NCI-H1417 (cell line): ENCODE data around the gene APIP.
"Not testable (repeated sequence)": the region's sequence is repeated elsewhere in the genome, so short reads cannot be mapped to it uniquely, and the experiment has no call there.

Experiments
- DNase-seq, 3 experiments: peaks; one replicate each; lab custom pipeline; 2025; lab: John Stamatoyannopoulos, UW

The APIP gene

DNA sequence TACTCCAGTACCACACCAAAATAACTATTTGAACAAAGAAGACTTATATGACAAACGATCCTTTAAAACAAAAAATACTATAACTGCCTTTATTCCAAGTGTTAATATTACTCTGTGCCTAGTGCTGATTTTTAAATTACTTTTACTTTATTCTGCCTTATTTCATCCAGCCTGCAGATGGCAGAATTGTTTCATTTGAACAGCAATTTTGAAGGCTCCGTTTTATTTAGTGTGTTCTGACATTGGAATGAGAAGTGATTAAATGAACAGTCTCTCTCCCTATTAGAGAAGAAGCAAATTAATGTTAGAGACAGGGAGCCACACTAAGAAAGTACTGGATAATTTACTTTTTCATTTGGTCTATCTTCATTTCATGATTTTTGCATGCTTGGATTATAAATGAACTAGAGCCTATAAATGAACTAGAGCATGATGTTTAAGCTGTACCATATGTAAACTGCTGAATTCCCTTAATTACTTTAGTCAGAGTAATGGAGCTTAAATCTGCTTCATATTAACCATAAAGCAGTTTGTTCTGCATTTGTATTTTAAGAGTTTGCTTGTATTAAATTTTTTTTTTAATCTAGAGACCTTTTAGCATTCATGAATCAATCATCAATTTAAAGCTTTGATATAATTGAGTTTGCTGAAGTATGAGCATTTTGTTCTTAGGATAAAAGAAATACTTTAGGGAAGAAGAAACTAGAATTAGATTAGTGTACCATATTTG lies 10.1 kb upstream of the APIP start:
- DNase-seq, result peak; percentile 29 to 81 (median 48)

DNA sequence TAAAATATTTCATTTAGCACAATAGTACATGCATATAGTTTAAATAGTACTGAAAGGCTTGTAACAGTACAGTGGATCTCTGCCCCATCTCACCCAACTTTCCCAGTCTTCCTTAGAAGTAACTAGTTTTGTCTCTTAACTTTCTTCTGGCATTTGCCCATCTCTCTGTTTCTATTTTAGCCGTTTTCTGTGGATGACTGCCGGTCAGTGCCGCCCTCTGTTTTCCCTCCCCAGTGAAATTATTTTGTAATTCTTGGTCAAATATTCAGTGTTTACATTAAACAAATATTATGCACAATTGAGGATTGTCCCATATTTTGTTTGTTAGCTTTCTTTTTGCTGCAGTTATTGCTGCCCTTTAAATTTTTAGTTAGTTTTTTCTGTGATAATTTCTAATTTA lies 8.5 kb upstream of the APIP start:
- no peak for DNase-seq

DNA sequence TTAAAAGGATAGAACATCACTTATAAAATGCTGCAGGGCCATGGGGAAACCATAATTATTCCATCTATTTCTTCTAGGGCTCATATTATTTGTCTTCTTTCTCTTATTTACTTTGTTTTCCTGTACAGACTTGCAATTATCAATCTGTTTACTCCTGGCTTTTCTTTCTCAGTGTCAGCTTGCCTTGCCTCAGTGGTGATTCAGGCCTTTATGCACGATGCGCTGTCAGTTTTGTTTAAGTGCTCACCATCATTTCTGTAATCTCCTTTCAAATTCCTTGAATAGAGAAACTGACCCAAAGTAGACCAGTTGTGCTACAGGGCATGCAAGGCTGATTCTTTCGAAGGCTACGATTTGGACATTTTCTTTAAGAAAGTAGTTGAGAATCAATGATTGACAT lies 5.0 kb upstream of the APIP start:
- peak in 1 of 3 experiments; percentile 11 for DNase-seq

DNA sequence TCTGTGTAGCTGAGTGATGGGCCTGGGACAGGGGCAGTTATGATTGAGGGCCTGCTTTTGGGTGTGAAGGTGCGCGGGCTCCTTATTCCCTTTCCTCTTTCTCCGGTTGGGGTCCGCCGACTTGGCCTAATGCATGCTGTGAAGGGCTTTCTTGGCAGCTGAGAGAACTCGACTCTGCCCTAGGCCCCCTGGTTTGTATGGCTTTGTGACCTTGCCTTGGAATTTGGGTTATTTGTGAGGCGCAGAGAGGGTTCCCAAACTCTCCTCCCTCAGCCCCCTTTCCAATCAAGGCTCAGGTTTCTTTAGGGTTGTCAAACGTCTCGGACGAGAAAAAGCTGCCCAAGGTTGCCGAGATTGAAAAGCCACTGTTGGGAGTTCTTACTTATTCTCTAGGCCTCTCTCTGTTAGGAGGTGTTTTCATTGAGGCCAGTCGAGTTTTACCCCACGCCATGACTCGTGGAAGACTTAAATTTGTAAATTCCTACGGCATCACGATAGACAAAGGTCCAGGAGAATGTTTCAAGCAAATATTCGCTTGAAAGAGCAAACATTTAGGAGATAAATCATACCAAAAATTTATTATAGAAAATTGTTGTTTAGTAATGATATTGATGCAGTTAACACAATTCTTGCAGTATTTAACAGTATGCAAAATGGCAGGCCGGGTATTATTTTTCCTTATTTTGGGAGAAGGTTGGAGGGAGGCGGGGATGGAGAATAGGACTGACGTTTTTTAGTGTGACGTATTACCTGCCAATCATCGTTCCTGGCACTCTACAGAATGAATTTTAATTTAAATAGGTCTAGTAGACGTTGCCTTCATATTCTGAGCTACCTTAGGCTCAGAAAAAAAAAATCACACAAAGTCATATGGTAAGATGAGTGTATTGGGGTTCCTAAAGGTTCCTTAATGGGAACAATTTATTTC lies 928 bp upstream of the APIP start:
- DNase-seq, result peak in 2 of 3 experiments; percentile 19 to 62

DNA sequence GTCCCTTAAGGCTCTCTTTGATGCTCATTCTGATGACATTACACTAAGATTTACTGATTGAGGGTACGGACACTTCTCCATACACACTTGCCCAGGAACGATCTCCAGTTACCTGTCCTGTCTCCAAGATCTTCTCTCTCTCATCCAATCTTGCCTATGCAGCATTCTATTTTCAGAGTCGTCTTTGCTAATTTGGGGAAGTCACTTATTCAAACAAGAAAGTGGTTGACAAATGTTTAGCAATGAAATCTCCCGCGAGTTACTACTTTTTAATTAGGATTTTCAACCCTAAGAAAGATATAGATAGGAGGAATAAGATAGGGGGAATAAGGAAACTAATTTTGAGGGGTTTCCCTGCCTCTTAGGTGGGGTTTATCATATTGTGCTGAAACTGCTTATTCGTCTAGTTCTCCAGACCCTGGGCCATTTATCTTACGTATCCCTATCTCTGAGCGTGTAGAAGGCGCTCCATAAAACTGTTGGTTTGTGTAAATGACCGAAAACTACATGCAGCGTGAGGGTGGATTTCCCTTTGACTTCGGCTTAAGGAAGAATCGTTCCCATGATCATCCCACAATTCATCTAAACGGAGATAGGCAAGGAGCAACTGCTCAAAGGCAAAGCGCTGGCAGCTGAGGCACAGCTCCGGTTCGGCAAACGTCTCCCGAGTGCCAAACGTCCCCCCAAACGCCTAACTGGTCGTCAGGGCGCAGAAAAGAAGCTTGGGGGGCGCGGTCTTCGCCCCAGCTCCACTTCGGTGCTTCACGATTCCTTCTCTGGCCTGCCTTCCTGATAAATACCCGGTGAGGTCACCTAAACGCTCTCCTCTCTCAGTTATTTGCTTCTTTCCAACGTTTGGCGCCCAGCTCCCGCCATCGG lies 804 bp downstream of the APIP start:
- peak; percentile 38 to 70 (median 63) for DNase-seq

DNA sequence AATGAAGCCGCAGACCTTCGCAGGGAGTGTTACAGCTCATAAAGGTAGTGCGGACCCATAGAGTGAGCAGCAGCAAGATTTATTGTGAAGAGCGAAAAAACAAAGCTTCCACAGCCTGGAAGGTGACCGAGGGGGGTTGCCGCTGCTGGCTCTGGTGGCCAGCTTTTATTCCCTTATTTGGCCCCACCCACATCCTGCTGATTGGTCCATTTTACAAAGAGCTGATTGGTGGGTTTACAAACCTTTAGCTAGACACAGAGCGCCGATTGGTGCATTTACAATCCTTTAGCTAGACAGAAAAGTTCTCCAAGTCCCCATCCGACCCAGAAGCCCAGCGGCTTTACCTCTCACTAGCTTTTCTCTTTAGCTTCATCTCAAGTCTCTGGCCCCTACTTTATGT lies 2.6 kb downstream of the APIP start:
- not testable (repeated sequence) for DNase-seq

DNA sequence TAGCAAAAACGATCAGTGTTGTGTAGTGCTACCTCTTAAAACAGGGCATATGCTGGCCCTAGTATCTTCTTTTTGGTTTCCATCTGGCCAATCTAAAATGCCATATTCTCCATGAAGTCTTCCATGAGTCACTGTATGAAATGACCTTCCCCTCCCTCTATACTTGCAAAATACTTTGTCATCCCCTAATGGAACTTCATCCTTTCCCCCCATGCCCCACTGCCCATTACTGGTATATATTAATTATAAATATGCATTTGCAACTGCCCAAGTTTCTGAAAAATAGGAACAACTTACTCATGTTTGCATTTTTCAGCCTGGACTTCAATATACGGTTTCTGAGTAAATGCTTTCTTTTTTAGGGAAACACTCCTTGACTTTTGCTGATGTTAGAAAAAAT lies 4.5 kb downstream of the APIP start:
- DNase-seq, result no peak

DNA sequence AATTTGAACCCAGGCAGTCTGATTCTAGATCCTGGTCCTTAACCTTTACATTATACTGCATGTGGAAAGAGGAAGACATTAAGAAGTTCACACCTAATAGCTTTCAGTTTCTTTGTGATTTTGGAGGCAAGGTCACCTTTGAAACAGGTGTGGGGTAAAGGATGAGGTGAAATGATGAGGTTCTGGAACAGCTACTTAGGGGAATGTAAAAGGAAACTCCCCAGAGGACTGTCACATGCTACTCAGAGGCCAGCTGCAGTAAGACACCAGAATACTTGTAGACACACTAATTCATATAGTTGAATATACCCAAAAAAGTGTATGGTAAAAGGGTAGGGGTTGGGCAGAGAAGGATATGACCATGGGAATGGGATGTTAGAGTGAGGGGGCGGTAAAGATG lies 5.4 kb downstream of the APIP start:
- no peak for DNase-seq

DNA sequence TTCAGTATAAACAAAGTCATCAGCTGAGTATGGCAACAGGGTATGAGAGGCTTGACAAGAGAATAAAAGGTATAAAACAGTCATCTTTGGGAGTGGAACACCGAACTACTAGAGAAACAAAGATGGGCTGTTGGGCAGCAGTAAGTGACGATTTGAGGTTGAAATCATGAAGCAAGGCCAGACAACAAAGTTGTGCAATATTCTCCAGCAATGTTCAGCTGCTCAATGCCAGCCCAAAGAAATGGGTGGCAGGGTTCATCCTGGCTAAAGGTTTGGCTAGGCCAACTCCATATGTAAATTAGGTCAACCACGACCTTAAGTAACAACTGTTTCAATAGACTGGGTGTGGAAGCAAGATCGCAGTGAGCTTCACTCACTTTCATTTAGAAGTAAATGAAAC lies 6.2 kb downstream of the APIP start:
- no peak for DNase-seq

DNA sequence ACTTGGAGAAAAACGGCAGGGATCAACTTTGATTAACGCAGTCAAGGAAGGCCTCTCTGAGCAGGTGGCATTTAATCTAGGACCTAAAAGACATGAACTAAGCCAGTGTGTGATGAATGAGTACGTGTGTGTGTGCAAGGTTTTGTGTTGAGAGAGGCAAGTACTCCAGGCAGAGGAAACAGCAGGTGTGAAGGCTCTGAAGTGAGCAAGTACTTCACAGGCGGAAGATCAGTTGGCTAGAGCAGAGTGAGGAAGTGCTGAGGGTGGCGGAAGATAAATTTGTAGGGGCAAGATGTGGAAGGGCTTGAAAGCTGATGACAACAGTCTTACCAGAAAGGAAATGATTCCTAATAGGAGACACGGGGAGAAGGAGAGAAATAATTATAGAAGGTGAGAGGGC lies 6.8 kb downstream of the APIP start:
- no peak for DNase-seq

DNA sequence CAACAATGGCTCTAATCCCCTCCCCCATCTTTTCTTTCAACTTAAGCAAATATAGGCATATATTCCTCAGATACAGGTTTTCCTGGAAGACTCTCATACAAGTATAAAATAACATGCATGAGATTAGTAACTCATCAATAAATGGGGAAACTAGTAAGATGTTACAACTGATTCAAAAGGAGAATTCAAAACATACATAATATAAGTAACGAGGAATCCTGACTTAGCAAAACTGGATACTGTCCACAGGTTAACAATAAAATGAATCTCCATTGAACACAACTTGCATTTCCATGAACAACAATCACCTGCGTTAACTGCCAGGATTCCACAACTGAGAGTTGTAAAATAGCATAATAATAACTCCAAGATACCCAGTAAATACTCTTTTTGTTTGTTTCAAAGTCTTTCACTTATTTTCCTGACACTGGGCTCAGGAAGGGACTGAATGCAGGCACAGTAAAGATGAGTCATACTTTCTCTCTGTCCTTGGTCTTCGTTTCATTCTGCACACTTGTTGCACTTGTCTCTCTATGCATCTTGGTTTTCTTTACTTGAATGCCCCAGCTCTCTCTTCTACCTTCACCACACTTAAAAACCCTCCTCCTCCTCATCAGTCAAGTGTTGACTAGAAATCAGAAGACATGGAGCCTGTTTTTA lies 8.1 kb downstream of the APIP start:
- no peak for DNase-seq

DNA sequence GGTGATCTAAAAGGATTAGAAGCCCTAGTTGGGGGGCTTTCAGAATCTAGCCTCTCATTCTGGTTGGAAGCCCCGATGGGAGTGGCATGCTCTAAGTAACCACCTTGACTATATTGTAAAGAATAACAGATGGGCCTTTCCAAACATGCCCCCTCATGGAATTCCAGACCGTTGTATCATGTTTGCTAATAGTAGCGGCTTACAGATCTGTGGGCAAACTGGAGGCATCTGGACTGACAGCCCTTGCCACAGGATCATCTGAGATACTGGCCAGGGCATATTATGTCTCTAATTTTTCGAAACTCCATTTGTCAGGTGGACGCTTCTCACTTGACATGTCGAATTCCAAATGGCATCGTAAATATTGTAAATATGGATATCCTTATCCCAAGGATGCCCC lies 10.5 kb downstream of the APIP start:
- DNase-seq, result no peak

DNA sequence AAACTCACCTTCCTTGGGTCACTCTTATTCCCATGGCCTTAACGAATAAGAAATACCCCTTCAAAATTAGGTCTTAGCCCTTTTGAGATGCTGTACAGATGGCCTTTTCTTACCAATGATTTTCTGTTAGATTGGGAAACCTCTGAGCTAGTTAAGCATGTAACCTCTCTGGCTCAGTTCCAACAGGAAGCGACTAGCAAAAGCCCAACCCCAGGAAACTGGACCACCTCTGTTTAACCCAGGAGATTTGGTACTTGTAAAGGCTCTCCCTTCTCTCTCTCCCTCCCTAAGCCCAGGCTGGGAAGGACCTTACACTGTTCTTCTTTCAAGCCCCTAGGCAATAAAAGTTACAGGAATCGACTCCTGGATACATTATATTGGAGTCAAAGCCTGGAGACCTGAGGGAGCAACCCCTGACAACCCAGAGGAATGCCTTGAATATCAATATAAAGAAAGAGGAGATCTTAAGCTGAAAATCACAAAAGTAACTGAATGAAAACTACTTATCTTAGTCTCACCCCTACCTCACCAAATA lies 11.7 kb downstream of the APIP start:
- DNase-seq, result no peak

DNA sequence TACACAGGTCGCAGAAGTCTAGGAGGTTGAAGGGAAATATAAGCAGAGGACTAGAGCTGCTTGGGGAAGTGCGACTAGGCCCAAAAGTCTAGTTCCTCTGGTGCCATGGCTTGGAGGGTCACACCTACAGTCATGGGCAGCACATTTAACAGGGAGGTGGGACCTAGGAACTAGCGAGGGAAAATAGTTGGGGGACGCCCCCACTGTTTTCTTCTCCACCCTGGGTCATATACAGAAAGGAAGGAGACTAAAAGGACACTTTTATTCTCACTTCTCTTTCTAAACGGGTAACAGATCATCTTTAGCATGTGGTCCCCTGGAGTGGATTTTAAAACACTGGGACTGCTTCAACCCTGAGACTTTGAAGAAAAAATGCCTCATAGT lies 16.6 kb downstream of the APIP start:
- DNase-seq, result peak; percentile 6 to 24 (median 12)

DNA sequence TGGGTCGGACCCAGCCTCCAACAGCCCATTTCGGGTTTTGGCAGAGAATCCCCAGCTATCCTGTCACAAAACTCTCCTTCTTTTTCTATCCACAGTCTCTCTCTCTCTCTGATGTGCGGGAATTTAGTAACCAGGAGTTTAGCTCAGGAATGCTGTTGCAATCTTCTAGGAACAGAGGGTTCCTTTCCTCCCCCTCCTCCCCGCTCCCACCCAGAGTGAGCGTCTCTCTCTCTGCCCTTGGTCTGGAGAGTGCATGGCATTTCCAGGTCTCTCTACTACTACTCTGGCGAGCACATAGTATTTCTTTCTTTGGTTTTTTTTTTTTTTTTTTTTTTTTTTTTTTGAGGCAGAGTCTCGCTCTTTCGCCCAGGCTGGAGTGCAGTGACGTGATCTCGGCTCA lies 17.7 kb downstream of the APIP start:
- DNase-seq, result no peak

DNA sequence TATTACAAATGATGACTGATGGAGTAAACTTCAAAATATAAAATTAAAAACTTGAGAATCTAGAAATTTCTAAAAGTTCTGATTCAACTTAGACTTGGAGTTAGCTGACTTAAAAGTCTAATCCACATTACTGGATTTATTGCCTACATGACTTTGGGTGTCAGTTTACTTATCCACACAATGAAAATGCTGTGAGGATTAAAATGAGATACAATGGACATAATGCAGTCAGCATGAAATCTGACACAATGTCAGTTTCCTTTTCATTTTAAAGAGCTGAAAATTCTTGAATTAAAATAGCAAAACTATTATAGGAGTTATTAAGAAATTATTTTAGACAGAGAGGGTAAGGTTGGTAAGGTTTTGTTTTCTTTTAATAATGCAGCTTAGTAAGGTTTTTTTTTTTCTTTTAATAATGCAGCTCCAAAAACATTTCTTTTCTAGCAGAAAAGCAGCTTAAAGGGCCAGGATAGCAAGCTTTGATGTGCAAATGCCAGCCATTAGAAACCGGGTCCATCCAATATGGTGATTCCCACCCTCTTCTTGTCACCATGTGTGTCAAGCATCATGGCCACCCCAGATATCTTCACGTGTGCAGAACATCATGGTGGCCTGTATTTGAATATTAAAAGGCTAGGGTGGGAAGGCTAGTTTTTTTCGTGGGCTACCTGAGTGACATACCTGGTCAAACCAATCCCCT lies 18.9 kb downstream of the APIP start:
- no peak for DNase-seq

DNA sequence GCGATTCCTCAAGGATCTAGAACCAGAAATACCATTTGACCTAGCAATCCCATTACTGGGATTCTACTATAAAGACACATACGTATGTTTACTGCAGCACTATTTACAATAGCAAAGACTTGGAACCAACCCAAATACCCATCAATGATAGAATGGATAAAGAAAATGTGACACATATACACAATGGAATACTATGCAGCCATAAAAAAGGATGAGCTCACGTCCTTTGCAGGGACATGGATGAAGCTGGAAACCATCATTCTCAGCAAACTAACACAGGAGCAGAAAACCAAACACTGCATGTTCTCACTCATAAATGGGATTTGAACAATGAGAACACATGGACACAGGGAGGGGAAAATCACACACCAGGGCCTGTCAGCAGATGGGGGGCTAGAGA lies 20.0 kb downstream of the APIP start:
- not testable (repeated sequence) for DNase-seq

DNA sequence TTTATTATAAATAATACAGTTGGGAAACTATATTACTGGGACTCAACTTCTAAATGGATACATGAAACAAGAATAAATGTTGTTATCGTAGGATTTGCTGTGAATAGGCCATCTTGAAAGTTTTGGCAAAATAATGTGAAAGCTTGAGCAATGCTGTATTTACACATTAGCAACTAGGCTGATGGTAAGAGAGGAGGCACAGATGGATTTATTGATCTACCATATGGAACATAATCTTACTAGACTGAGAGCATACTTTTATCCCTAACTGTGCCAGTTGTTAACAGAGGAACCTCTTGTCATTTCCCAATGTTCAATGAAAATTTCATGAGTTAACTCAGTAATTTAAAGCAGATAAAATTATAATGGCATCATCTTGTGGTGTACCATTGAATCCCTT lies 22.8 kb downstream of the APIP start:
- DNase-seq, result no peak

DNA sequence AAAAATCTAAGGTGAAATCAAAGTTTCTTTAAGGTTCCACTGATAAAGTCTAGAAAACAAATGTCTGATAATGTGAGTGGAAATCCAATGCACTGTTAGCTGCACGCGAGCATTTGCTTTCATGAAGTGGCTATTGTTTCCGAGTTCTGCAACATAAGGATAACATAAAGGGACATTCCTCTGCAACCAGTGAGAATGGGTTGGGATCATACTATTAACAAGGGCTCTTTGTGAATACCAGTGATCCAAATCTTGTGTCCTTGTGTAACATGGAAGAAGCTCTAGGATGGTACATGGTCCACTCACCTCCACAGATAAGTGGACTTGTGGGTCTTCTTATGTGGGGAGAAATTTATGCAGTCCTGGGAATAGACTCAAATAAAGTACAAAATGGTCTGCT lies 24.6 kb downstream of the APIP start:
- DNase-seq, result no peak

DNA sequence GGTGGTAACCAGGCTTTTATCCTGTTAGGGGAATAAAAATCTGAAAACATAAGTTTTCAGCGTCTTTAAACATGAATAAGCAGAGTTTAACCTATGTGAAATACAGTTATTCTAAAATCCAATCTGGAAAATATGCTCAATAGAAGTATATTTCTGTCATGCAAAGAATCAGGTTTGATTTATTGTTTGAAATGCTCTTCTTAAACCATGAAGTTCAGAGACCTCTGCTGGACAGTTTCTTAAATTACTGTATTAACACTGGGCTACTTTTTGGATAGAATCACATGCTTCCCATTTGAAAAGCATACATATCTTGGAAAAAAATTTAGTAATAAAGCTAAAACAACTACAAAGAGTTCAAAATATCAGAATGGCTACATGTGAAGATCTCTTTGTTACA lies 25.4 kb downstream of the APIP start:
- DNase-seq, result peak in 2 of 3 experiments; percentile 21 to 67

DNA sequence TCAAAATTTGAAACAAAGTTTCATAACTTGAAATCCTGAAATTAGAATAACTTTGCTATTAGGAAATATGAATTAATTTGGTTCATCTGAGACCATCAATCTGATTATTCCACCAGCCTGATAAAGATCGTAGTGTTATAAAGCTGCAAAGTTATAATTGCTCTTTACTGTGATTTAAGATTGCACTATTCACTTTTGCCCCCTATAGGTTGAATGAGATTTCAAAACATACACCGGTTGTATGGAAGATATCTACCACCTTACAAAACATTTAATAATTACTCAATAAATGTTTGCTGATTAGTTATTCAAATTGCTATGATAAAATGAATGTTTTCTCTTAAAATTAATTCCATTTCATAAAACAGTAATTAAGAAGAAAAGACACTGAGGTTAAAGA lies 26.1 kb downstream of the APIP start:
- peak in 1 of 3 experiments; percentile 16 for DNase-seq
